GM12864 (cell line): ENCODE measurements around the gene MYO1C.

ENCODE experiments used
- DNase-seq: peaks from one replicate; pipeline ENCODE4 v3.0.0-alpha.2; 2011; ENCODE audit warnings: low read depth
- H3K4me3 ChIP-seq: 2 replicates; pipeline ENCODE4 v1.5.1; 2011; ENCODE audit warnings: mild to moderate bottlenecking, low read depth, low read length, control low read depth
- TF ChIP-seq, protein P1 (sequence below): IDR thresholded peaks from 2 replicates; pipeline ENCODE4 v1.5.1; 2011; ENCODE audit warnings: low read depth, mild to moderate bottlenecking, moderate library complexity, low read length, control low read depth, inconsistent platforms; ENCODE audit errors: missing control alignments

MYO1C gene

GRCh38 chr17:1492249-1493206, at the start of gene MYO1C:
MYO1C (minus strand) TSS chr17:1492686; CDS start chr17:1492487, 199 bp downstream.
- peak within 1 kb of the TSS; percentile 65 for H3K4me3 ChIP-seq
- no peak for DNase-seq
- TF ChIP-seq, protein P1, sequence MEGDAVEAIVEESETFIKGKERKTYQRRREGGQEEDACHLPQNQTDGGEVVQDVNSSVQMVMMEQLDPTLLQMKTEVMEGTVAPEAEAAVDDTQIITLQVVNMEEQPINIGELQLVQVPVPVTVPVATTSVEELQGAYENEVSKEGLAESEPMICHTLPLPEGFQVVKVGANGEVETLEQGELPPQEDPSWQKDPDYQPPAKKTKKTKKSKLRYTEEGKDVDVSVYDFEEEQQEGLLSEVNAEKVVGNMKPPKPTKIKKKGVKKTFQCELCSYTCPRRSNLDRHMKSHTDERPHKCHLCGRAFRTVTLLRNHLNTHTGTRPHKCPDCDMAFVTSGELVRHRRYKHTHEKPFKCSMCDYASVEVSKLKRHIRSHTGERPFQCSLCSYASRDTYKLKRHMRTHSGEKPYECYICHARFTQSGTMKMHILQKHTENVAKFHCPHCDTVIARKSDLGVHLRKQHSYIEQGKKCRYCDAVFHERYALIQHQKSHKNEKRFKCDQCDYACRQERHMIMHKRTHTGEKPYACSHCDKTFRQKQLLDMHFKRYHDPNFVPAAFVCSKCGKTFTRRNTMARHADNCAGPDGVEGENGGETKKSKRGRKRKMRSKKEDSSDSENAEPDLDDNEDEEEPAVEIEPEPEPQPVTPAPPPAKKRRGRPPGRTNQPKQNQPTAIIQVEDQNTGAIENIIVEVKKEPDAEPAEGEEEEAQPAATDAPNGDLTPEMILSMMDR, result no peak

GRCh38 chr17:1541367-1541904, 49.0 kb upstream of the MYO1C start:
- no peak for DNase-seq
- TF ChIP-seq, protein P1, result no peak
- H3K4me3 ChIP-seq, result no peak overlapping the region

DNA sequence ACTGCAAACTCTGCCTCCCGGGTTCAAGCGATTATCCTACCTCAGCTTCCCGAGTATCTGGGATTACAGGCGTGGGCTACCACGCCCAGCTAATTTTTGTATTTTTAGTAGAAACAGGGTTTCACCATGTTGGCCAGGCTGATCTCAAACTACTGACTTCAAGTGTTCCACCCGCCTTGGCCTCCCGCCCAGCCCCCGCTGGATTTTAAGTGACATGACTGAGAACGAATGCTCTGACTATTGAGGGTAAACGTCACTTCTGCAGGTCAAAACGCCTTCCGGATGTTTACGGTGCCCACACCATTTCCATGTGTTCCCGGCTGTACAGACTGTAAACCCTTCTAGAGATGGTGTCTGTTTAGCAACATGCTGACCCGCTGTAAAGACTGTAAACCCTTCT, 47.3 kb upstream of the MYO1C start:
- no peak for DNase-seq
- H3K4me3 ChIP-seq, result no peak overlapping the region
- TF ChIP-seq, protein P1, result no peak

DNA sequence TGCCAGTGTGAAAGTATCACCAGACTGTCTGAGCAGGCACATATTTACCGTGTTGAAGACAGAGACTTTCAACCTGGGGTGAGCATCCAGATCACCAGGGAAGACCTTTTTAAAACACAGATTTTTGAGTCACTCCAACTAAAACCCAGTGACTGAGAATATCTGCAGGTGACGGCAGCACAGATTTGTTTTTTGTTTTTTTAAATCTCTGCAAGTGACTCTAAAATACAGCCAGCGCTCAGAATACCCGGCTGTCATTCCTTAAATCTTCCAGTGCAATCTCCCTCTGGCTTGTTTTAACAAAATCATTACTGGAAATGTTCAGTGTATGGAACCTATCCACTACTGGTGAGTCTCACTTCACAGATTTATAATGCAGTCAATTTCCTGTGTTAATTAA, 43.3 kb upstream of the MYO1C start:
- DNase-seq, result no peak
- H3K4me3 ChIP-seq, result no peak overlapping the region
- TF ChIP-seq, protein P1, result no peak

DNA sequence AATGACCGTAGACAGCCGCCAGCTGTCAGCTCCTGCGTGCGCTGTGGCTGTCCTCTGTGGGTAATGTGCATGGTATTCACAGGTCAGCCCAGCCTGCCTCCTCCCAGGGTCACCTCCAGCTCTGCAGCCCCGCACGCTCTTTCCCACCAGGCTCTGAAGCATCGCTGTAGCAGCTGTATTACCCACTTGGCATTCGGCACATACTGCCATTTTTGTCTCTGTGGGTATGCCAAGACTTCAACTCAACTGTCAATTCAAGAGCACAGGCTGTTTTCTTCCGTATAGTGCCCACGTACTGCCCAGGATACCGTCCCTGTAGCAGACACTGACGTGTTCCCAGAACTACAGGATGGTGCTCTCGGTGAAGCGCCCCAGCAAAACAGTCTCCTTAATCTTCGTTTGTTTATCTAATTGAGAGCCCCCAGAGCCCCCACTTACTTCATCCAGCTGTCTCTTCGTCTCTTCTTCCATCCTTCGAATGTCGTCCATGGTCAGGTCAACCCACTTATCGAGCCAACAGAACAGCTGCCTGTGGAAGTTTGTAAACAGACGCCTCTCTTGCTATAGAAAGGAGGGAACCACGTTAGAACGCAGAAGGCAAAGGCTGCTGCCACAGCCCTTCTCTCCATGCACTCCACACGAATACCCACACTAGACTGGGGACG, 41.3 kb upstream of the MYO1C start:
- DNase-seq, result no peak
- H3K4me3 ChIP-seq, result no peak overlapping the region

GRCh38 chr17:1532836-1533602, 40.5 kb upstream of the MYO1C start:
- no peak overlapping the region for H3K4me3 ChIP-seq
- TF ChIP-seq, protein P1, result peak; percentile 56
- no peak for DNase-seq

More for the DNA sequence above, 41.3 kb upstream of the MYO1C start:
- TF ChIP-seq, protein P1, result no peak
